Small intestine (tissue), 7 donors: ENCODE results near the gene CD300LD. TPM values are rescaled to one million over a fixed set of nuclear protein-coding genes. Genes with fewer than 3 reads are reported as not detected.
"Not testable (repeated sequence)": the region's sequence is repeated elsewhere in the genome, so short reads cannot be mapped to it uniquely, and the experiment has no call there.

Source experiments
- DNase-seq, 2 donors: peaks; one replicate each; pipeline versions ENCODE4 v3.0.0 to v3.0.0-alpha.2; 2013
- FAIRE-seq: peaks from 2 replicates; lab custom pipeline; 2012; peaks lifted over from hg19 to GRCh38; lab: Jason Lieb, UNC
- H3K27ac ChIP-seq, 3 donors: one replicate each; pipeline ENCODE4 v1.5.1; 2013; ENCODE audit warnings: low read length in 2 of 3, mild to moderate bottlenecking in 2 of 3, control low read depth in 1 of 3, inconsistent platforms in 1 of 3, low read depth in 1 of 3, moderate library complexity in 1 of 3
- H3K27me3 ChIP-seq, 3 donors: one replicate each; pipeline ENCODE4 v1.6.1; 2013; ENCODE audit warnings: low read length in 3 of 3, inconsistent platforms in 1 of 3; ENCODE audit not compliant: control insufficient read depth in 3 of 3, insufficient read depth in 3 of 3
- H3K36me3 ChIP-seq, 3 donors: one replicate each; pipeline ENCODE4 v1.6.1; 2013; ENCODE audit warnings: low read length in 3 of 3, inconsistent platforms in 1 of 3, low read depth in 1 of 3, mild to moderate bottlenecking in 1 of 3, moderate library complexity in 1 of 3; ENCODE audit not compliant: control insufficient read depth in 3 of 3, insufficient read depth in 2 of 3
- H3K4me1 ChIP-seq, 3 donors: one replicate each; pipeline ENCODE4 v1.6.1; 2013; ENCODE audit warnings: low read length in 2 of 3, inconsistent platforms in 1 of 3, low read depth in 1 of 3, mild to moderate bottlenecking in 1 of 3, moderate library complexity in 1 of 3; ENCODE audit not compliant: control insufficient read depth in 3 of 3, insufficient read depth in 2 of 3
- H3K4me3 ChIP-seq, 3 donors: one replicate each; pipeline ENCODE4 v1.5.1; 2013; ENCODE audit warnings: low read length in 3 of 3, control low read depth in 1 of 3, inconsistent platforms in 1 of 3, low read depth in 1 of 3, mild to moderate bottlenecking in 1 of 3, moderate library complexity in 1 of 3
- H3K9me3 ChIP-seq, 2 donors: one replicate each; pipeline ENCODE4 v1.6.1; 2013; ENCODE audit warnings: low read depth in 1 of 2, low read length in 1 of 2; ENCODE audit not compliant: control insufficient read depth in 2 of 2, insufficient read depth in 1 of 2
- WGBS, 3 donors: extraction: QIAGEN DNeasy Blood & Tissue Kit; methylation state at CpG; one replicate each; pipeline ENCODE4 v1.1.7; 2013; 5-methylcytosine and 5-hydroxymethylcytosine counted together
- polyA plus RNA-seq, 4 donors: library from polyadenylated mRNA; stranded (reverse) in 3 of 4; unstranded in 1 of 4; fragments of 200-250 nt in 3 of 4; fragments of 120-200 nt in 1 of 4; gene quantifications; one replicate each; pipeline versions ENCODE4 v1.2.1 to v1.2.3, GENCODE V29; 2013
- donor health status: healthy with polysubstance abuse.
- donor health status: control.
- donor health status: control.
- donor health status: Bipolar disorder and iron deficiency.
- donor health status: healthy.

The CD300LD gene
- polyA plus RNA-seq, 4 donors: not detected

DNA sequence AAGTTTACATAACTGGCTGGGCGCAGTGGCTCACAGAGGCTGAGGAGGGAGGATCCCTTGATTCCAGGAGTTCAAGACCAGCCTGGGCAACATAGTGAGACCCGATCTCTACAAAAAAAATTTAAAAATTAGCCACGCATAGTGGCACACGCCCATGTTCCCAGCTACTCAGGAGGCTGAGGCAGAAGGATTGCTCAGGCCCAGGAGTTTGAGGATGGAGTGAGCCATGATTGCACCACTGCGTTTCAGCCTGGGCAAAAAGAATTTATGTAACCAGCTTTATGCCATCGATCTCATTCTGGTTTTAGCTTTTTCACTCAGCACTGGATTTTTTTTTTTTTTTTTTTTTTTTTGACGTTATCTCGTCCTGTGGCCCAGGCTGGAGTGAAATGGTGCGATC is 40.5 kb upstream of the CD300LD start:
- Histone ChIP-seq H3K27ac (no peak overlapping the region), H3K4me3 (no peak overlapping the region), H3K9me3 (peaks cover 0 to 2% of the 10 kb centered on the region in 2 donors), H3K36me3 (no peaks in the 10 kb centered on the region), H3K27me3 (peaks cover 0 to 11% (median 10%) of the 10 kb centered on the region in 3 donors), H3K4me1 (no peaks in the 10 kb centered on the region)
- DNase-seq (no peak), FAIRE-seq (no peak)
- 83 to 90% (median 85%) methylated on average over 9 of the region's 9 CpGs for WGBS, 3 donors

DNA sequence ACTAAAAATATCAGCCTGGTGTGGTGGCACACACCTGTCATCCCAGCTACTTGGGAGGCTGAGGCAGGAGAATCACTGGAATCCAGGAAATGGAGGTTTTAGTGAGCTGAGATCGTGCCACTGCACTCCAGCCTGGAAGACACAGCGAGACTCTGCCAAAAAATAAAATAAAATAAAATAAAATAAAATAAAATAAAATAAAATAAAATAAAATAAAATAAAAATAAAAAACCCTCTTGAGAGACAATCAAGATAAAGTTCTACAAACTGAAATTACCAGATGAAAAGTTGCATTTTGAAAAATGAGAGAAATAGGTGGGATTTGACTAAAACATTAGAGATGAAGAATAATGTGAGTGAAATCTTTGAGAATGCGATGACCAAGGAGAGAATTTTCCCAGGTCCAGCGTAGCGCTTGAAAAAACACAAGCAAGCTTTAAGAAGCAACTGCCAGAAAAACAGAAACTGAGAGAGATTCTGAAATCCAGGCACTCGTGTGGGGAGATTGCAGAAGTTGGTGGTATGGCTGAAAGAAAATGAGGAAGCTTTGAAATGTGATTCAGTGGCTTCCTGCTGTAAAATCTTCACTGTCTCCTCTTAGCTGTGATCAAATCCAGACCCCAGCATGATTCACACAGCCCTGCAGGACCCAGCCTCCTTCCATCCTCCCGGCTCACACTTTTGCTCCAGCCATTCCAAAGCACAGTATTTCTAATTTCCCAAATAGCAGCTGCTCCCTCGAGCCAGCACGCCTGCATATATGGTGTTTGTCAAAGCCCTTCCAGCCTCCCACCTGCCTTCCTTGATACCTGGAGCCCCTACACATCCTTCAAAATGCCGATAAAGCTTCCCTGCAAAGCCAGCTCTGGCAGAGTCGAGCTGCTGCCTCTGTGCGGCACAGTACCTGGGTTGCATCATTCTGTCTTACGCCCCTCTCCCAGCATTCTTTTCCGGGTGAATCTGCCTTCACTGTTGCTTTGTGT is 39.7 kb upstream of the CD300LD start:
- Histone ChIP-seq H3K36me3 (no peaks in the 10 kb centered on the region), H3K4me3 (no peak overlapping the region), H3K27ac (no peak overlapping the region), H3K9me3 (peaks cover 0 to 2% of the 10 kb centered on the region in 2 donors), H3K4me1 (no peaks in the 10 kb centered on the region), H3K27me3 (peaks cover 0 to 10% (median 7%) of the 10 kb centered on the region in 3 donors)
- peak in 1 of 2 donors; percentile 3 for DNase-seq
- WGBS, 3 donors: 31 to 46% (median 44%) methylated on average over 14 of the region's 14 CpGs
- no peak for FAIRE-seq

DNA sequence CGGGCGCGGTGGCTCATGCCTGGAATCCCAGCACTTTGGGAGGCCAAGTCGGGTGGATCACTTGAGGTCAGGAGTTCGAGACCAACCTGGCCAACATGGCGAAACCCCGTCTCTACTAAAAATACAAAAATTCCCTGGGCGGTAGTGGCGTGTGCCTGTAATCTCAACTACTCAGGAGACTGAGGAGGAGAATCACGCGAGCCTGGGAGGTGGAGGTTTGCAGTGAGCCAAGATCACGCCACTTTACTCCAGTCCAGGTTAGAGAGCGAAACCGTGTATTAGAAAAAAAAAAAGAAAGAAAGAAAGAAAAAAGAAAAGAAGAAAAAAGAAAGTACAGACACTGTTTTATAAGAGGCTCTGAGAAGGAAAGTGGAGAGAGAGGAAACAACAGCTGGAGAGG is 38.2 kb upstream of the CD300LD start:
- H3K27me3 ChIP-seq: peaks cover 0 to 10% (median 5%) of the 10 kb centered on the region in 3 donors
- H3K9me3 ChIP-seq, H3K4me3 ChIP-seq, H3K36me3 ChIP-seq, H3K4me1 ChIP-seq, H3K27ac ChIP-seq, DNase-seq, FAIRE-seq: not testable (repeated sequence)
- 75 to 85% (median 83%) methylated on average over 14 of the region's 14 CpGs for WGBS, 3 donors

DNA sequence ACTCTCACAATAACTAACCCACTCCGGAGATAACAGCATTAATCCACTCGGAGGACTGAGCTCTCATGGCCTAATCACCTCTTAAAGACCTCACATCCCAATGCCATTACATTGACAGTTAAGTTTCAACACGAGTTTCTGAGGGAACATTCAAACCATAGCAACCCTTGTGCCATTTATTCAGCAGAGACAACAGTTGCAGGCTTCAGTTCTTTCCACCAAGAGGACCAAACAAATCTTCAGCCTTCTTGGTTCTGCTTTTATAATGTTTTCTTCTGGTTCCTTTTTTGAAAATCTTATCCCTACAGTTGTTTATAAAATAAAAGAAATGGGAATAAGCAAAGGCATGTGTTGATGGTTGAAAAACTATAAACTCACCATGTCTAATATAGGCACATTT is 33.6 kb upstream of the CD300LD start:
- DNase-seq: no peak
- no peak for FAIRE-seq
- WGBS, 3 donors: 53 to 67% (median 58%) methylated on average over 3 of the region's 3 CpGs
- H3K4me1 ChIP-seq: no peaks in the 10 kb centered on the region
- no peak overlapping the region for H3K4me3 ChIP-seq
- H3K27me3 ChIP-seq: peaks cover 0 to 7% (median 0%) of the 10 kb centered on the region in 3 donors
- no peaks in the 10 kb centered on the region for H3K36me3 ChIP-seq
- no peak overlapping the region for H3K27ac ChIP-seq
- H3K9me3 ChIP-seq: peaks cover 0 to 2% of the 10 kb centered on the region in 2 donors

DNA sequence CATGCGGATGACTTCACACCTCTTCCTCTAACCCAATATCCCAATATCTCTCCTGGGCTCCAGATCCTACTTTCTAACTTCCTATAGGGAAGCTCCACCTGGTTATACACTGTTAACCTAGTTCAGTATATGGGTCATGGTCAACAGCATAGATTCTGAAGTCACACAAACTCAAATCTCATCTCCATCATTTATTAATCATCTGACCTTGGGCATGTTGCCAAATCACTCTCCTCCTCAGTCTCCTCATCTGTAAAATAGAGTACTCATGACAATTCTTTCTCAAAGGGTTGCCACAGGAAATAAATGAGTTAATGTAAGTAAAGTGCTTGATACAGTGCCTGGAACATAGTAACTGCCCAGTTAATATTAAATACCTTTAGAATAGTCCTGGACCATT is 32.0 kb upstream of the CD300LD start:
- H3K27me3 ChIP-seq: peaks cover 0 to 7% (median 0%) of the 10 kb centered on the region in 3 donors
- no peak overlapping the region for H3K27ac ChIP-seq
- 93 to 100% (median 97%) methylated on average over 1 of the region's 1 CpG for WGBS, 3 donors
- no peaks in the 10 kb centered on the region for H3K9me3 ChIP-seq
- H3K4me1 ChIP-seq: no peaks in the 10 kb centered on the region
- H3K4me3 ChIP-seq: no peak overlapping the region
- no peaks in the 10 kb centered on the region for H3K36me3 ChIP-seq
- DNase-seq (no peak), FAIRE-seq (no peak)

DNA sequence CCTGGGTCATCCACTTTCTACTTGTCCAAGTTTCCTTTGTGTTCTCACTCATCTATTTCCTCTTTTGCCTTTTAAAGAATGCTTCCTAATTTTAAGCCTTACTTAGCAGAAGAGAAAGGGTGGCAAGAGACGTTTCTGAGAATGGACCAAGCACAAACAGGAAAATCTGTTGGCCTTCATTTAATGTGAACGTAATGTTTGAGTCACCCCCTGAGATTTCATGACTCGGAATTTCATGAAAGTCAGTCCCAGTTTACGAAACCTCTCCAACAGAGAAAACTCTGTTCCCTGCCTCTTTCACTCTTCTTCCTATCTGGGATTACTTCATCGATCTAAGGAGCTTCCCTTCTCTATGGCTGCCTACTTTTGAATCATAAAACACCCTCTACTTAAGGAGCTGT is 31.6 kb upstream of the CD300LD start, which contains the start of gene CD300E:
TSS of gene CD300E (minus strand) at position 46 of the 401 bp plus-strand sequence. CDS start 117 bp downstream, outside the sequence.
- 67 to 72% (median 71%) methylated on average over 5 of the region's 5 CpGs for WGBS, 3 donors
- DNase-seq (no peak), FAIRE-seq (no peak)
- peaks cover 0 to 6% (median 0%) of the 10 kb centered on the region in 3 donors for H3K27me3 ChIP-seq
- no peaks in the 10 kb centered on the region for H3K4me1 ChIP-seq
- H3K36me3 ChIP-seq: no peaks in the 10 kb centered on the region
- no peak within 1 kb of the TSS for H3K4me3 ChIP-seq
- no peak within 1 kb of the TSS for H3K27ac ChIP-seq
- H3K9me3 ChIP-seq: no peaks in the 10 kb centered on the region

DNA sequence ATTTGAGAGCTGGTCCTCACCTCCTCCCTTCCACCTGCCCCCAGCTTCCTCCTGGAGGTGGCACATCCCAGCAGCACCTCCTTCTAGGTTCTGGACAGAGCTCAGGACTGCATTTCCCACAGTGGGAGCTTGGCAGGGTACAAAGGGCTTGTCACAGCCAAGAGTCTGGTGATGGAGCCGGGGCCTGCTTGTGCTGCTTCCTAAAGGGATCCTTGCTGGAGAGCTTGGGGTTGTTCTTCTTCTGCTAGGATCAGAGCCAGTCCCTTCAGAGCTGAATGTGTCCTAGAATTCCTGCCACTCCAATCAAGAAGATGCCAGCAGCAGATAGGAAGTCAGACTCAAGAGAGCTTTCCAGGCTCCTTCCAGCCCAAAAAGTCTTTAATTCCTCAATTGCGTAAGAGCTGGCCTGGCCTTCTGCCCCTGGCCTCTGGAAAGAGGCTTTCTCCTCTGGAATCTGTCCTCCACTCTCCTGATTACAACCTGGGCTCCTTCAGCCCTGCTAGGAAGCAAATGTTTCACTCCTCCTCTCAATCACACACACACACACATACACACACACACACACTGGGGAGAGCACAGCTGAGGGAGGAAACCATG is 27.1 kb upstream of the CD300LD start:
- Histone ChIP-seq H3K4me3 (no peak overlapping the region), H3K27me3 (peaks cover 0 to 5% (median 0%) of the 10 kb centered on the region in 3 donors), H3K4me1 (no peaks in the 10 kb centered on the region), H3K9me3 (no peaks in the 10 kb centered on the region), H3K27ac (no peak overlapping the region), H3K36me3 (no peaks in the 10 kb centered on the region)
- no peak for FAIRE-seq
- WGBS, 3 donors: 57 to 80% (median 61%) methylated on average over 2 of the region's 2 CpGs
- DNase-seq: no peak

DNA sequence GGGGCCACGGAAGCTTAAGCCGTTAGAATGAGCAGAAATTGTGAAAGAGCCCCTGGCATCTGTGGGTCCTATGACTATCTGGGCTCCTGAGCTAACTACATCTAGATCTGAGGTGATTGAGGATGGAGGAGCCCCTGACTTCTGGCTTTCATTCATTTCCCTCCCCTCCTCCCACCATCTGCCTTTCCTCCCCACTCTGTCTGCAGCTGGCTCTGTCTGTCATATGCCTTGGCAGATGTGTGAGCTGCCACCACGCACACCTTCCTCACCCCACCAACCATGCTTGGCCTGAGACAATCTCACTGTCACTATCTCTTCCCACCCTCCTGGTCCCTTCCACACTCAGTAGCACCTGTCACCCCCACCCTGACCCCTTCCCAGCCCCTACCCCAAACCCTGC is 26.4 kb upstream of the CD300LD start:
- Histone ChIP-seq H3K36me3 (no peaks in the 10 kb centered on the region), H3K4me1 (no peaks in the 10 kb centered on the region)
- FAIRE-seq: no peak

More for the DNA sequence above, 26.4 kb upstream of the CD300LD start:
- Histone ChIP-seq H3K27me3 (peaks cover 0 to 5% (median 0%) of the 10 kb centered on the region in 3 donors), H3K9me3 (no peaks in the 10 kb centered on the region), H3K27ac (no peak overlapping the region), H3K4me3 (no peak overlapping the region)
- 58 to 73% (median 65%) methylated on average over 3 of the region's 3 CpGs for WGBS, 3 donors
- no peak for DNase-seq
